ENCODE results near the gene PIMREG. TPM values are rescaled to one million over a fixed set of nuclear protein-coding genes. Genes with fewer than 3 reads are reported as not detected.

Gene PIMREG
- total and polyA plus RNA-seq, 2 experiments from 2014 or later, result 11.3 to 70.6 TPM

GRCh38 chr17:6463616-6464445 lies 19.6 kb downstream of the PIMREG start:
- H3K9me3 ChIP-seq (ENCODE audit: low read depth), result no peaks in the 10 kb centered on the region
- H3K36me3 ChIP-seq, result no peaks in the 10 kb centered on the region
- no peak overlapping the region for H3K4me3 ChIP-seq
- no peak for DNase-seq (ENCODE audit: low read depth in 1 of 2, low spot score in 1 of 2)
- TF ChIP-seq CTCF (IDR thresholded peaks at IDR 0.05; ENCODE audit: low read depth, low read length), result no peak
- H3K27ac ChIP-seq, result no peak overlapping the region
- no peaks in the 10 kb centered on the region for H3K27me3 ChIP-seq
- H3K4me1 ChIP-seq (ENCODE audit: low read depth), result peaks cover 3% of the 10 kb centered on the region

- no peaks in the 10 kb centered on the region for H3K36me3 ChIP-seq
- H3K4me3 ChIP-seq, result no peak overlapping the region
- no peaks in the 10 kb centered on the region for H3K9me3 ChIP-seq (ENCODE audit: low read depth)
- no peak overlapping the region for H3K27ac ChIP-seq
- no peak for DNase-seq (ENCODE audit: low read depth in 1 of 2, low spot score in 1 of 2)
- no peaks in the 10 kb centered on the region for H3K27me3 ChIP-seq
- no peak for TF ChIP-seq CTCF (IDR thresholded peaks at IDR 0.05; ENCODE audit: low read depth, low read length)
- peaks cover 3% of the 10 kb centered on the region for H3K4me1 ChIP-seq (ENCODE audit: low read depth)
Measured at GRCh38 chr17:6464446-6465041, 20.3 kb downstream of the PIMREG start.

GRCh38 chr17:6465206-6466003 lies 21.1 kb downstream of the PIMREG start:
- Histone ChIP-seq H3K36me3 (no peaks in the 10 kb centered on the region), H3K27me3 (no peaks in the 10 kb centered on the region), H3K27ac (no peak overlapping the region), H3K4me3 (no peak overlapping the region), H3K4me1 (ENCODE audit: low read depth) (peaks cover 3% of the 10 kb centered on the region), H3K9me3 (ENCODE audit: low read depth) (no peaks in the 10 kb centered on the region)
- TF ChIP-seq CTCF (IDR thresholded peaks at IDR 0.05; ENCODE audit: low read depth, low read length), result no peak
- no peak for DNase-seq (ENCODE audit: low read depth in 1 of 2, low spot score in 1 of 2)

- Histone ChIP-seq H3K36me3 (no peaks in the 10 kb centered on the region), H3K4me3 (no peak overlapping the region), H3K27me3 (no peaks in the 10 kb centered on the region), H3K4me1 (ENCODE audit: low read depth) (no peaks in the 10 kb centered on the region), H3K9me3 (ENCODE audit: low read depth) (no peaks in the 10 kb centered on the region), H3K27ac (no peak overlapping the region)
- no peak for DNase-seq (ENCODE audit: low read depth in 1 of 2, low spot score in 1 of 2)
- TF ChIP-seq CTCF (IDR thresholded peaks at IDR 0.05; ENCODE audit: low read depth, low read length), result no peak
Measured at GRCh38 chr17:6467567-6467966, 23.3 kb downstream of the PIMREG start.

- H3K27me3 ChIP-seq, result no peaks in the 10 kb centered on the region
- no peaks in the 10 kb centered on the region for H3K9me3 ChIP-seq (ENCODE audit: low read depth)
- no peak overlapping the region for H3K27ac ChIP-seq
- no peaks in the 10 kb centered on the region for H3K36me3 ChIP-seq
- H3K4me1 ChIP-seq (ENCODE audit: low read depth), result no peaks in the 10 kb centered on the region
- no peak for TF ChIP-seq CTCF (IDR thresholded peaks at IDR 0.05; ENCODE audit: low read depth, low read length)
- no peak for DNase-seq (ENCODE audit: low read depth in 1 of 2, low spot score in 1 of 2)
- H3K4me3 ChIP-seq, result no peak overlapping the region
Measured at GRCh38 chr17:6468051-6468790, 24.0 kb downstream of the PIMREG start.

Data from cardiac muscle cell (in vitro differentiated cells and primary cell).